Neuronal stem cell (in vitro differentiated cells): ENCODE data around the gene ORAI3.

Experiments
- DNase-seq: peaks from one replicate; pipeline ENCODE4 v3.0.0-alpha.2; 2013; ENCODE audit warnings: low spot score
- H2AFZ ChIP-seq: one replicate; pipeline ENCODE4 v1.6.1; 2013; ENCODE audit warnings: mild to moderate bottlenecking, low read length, inconsistent platforms
- H2AK5ac ChIP-seq: 2 replicates; pipeline ENCODE4 v1.6.1; 2013; ENCODE audit warnings: low read depth, mild to moderate bottlenecking, inconsistent platforms, low read length, moderate library complexity, mixed read lengths
- H2BK120ac ChIP-seq: 2 replicates; pipeline ENCODE4 v1.6.1; 2013; ENCODE audit warnings: low read depth, mild to moderate bottlenecking, inconsistent platforms, low read length, moderate library complexity, mixed read lengths
- H2BK12ac ChIP-seq: one replicate; pipeline ENCODE4 v1.6.1; 2013; ENCODE audit warnings: low read length, inconsistent platforms
- H2BK15ac ChIP-seq: 2 replicates; pipeline ENCODE4 v1.6.1; 2013; ENCODE audit warnings: mild to moderate bottlenecking, low read length, inconsistent platforms, mixed read lengths
- H2BK5ac ChIP-seq: one replicate; pipeline ENCODE4 v1.6.1; 2013; ENCODE audit warnings: inconsistent platforms, mild to moderate bottlenecking, low read length, moderate library complexity
- H3K14ac ChIP-seq: one replicate; pipeline ENCODE4 v1.6.1; 2013; ENCODE audit warnings: low read length, inconsistent platforms
- H3K18ac ChIP-seq: 2 replicates; pipeline ENCODE4 v1.6.1; 2013; ENCODE audit warnings: low read length, inconsistent platforms
- H3K23ac ChIP-seq: 2 replicates; pipeline ENCODE4 v1.6.1; 2013; ENCODE audit warnings: low read depth, mild to moderate bottlenecking, mixed read lengths, low read length, inconsistent platforms; ENCODE audit not compliant: poor library complexity
- H3K27ac ChIP-seq: replicated peaks from 3 replicates; pipeline ENCODE4 v1.5.1; 2013; ENCODE audit warnings: low read length, inconsistent platforms
- H3K27me3 ChIP-seq, 3 experiments: 2 replicates each; pipeline ENCODE4 v1.6.1; 2013; ENCODE audit warnings: low read length in 3 of 3, mild to moderate bottlenecking in 2 of 3, inconsistent platforms in 1 of 3, low read depth in 1 of 3, mixed read lengths in 1 of 3, moderate library complexity in 1 of 3; ENCODE audit not compliant: control insufficient read depth in 3 of 3, insufficient read depth in 3 of 3
- H3K36me3 ChIP-seq, 2 donors: replicated peaks in 1 of 2; 2 replicates each; pipeline ENCODE4 v1.6.1; 2013; ENCODE audit warnings: low read length in 2 of 2; ENCODE audit not compliant: control insufficient read depth in 2 of 2, insufficient read depth in 2 of 2
- H3K4ac ChIP-seq: 2 replicates; pipeline ENCODE4 v1.6.1; 2013; ENCODE audit warnings: inconsistent platforms, mild to moderate bottlenecking, low read length, moderate library complexity
- H3K4me1 ChIP-seq, 2 donors: 1 replicate in 1 of 2; 2 replicates in 1 of 2; pipeline ENCODE4 v1.6.1; 2013; ENCODE audit warnings: low read length in 2 of 2, low read depth in 1 of 2; ENCODE audit not compliant: control insufficient read depth in 2 of 2, insufficient read depth in 1 of 2
- H3K4me2 ChIP-seq: one replicate; pipeline ENCODE4 v1.6.1; 2013; ENCODE audit warnings: mild to moderate bottlenecking, low read length, inconsistent platforms; ENCODE audit not compliant: insufficient read depth, poor library complexity, severe bottlenecking
- H3K4me3 ChIP-seq, 2 donors: 2 replicates each; pipeline ENCODE4 v1.5.1; 2013; ENCODE audit warnings: low read length in 2 of 2, mild to moderate bottlenecking in 2 of 2, inconsistent platforms in 1 of 2, moderate library complexity in 1 of 2
- H3K79me1 ChIP-seq: one replicate; pipeline ENCODE4 v1.6.1; 2013; ENCODE audit warnings: low read depth, mild to moderate bottlenecking, inconsistent platforms, low read length, moderate library complexity
- H3K9ac ChIP-seq: one replicate; pipeline ENCODE4 v1.6.1; 2013; ENCODE audit warnings: mild to moderate bottlenecking, low read depth, low read length, inconsistent platforms; ENCODE audit not compliant: poor library complexity
- H3K9me3 ChIP-seq, 2 donors: replicated peaks in 1 of 2; 2 replicates each; pipeline versions ENCODE3 to v1.6.1; 2013; ENCODE audit warnings: low read length in 2 of 2, mild to moderate bottlenecking in 2 of 2, inconsistent platforms in 1 of 2, low read depth in 1 of 2, mixed read lengths in 1 of 2, moderate library complexity in 1 of 2; ENCODE audit not compliant: control insufficient read depth in 2 of 2, insufficient read depth in 1 of 2
- H4K8ac ChIP-seq: one replicate; pipeline ENCODE4 v1.6.1; 2013; ENCODE audit warnings: low read depth, mild to moderate bottlenecking, inconsistent platforms, low read length, moderate library complexity
- H4K91ac ChIP-seq: one replicate; pipeline ENCODE4 v1.6.1; 2013; ENCODE audit warnings: low read length, low read depth, mild to moderate bottlenecking, inconsistent platforms; ENCODE audit not compliant: poor library complexity
- WGBS, 2 donors: extraction: QIAGEN DNeasy Blood & Tissue Kit; methylation state at CpG; one replicate each; pipeline ENCODE4 v1.1.7; 2013; ENCODE audit warnings: missing lambda C conversion rate in 2 of 2, mixed read lengths in 1 of 2; ENCODE audit not compliant: insufficient read length in 2 of 2, insufficient replicate concordance in 1 of 2; ENCODE audit errors: extremely low coverage in 2 of 2; 5-methylcytosine and 5-hydroxymethylcytosine counted together

The ORAI3 gene

DNA sequence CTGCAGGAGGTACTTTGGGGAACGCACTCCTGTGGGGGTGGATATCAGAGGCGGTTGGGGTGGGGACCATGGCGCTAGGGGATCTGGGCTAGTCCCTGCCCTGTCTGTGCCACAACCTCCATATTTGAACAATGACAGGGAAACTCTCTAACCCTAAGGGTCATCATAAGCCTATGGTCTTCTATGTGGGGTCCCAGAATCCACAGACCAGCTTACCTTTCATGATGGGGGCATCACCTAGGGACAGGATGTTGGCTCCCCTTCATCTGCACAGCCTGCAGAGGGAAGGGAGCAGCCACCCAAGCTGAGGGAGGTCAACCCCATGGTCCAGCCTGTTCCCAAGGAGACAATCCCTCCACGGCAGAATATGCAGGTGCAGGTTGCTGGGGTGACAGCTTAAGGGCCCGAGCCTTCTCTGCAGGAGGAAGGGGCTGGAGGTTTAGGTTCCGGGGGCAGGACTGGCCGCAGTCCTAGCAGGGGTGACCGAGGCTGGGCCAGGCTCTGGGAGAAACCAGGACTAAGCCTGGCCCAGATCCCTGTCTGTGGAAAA lies 1.7 kb downstream of the ORAI3 start:
- DNase-seq, result no peak
- H4K91ac ChIP-seq, result no peak overlapping the region
- peaks cover 9 to 15% of the 10 kb centered on the region in 2 donors for H3K36me3 ChIP-seq
- no peak overlapping the region for H2BK15ac ChIP-seq
- no peak overlapping the region for H3K4me2 ChIP-seq
- H3K4me1 ChIP-seq, result peaks cover 24 to 26% of the 10 kb centered on the region in 2 donors
- no peak overlapping the region for H2BK5ac ChIP-seq
- peak overlapping the region; percentile 22 for H3K23ac ChIP-seq
- WGBS, 2 donors, result no CpG with 5 or more reads among the region's 8 CpGs
- H2BK12ac ChIP-seq, result no peak overlapping the region
- peak overlapping the region; percentile 52 for H3K27ac ChIP-seq
- peak overlapping the region; percentile 68 for H3K9ac ChIP-seq
- H2BK120ac ChIP-seq, result peak overlapping the region; percentile 29
- H4K8ac ChIP-seq, result no peak overlapping the region
- peaks cover 14% of the 10 kb centered on the region for H3K79me1 ChIP-seq
- H3K27me3 ChIP-seq, result no peaks in the 10 kb centered on the region
- no peak overlapping the region for H3K14ac ChIP-seq
- H3K18ac ChIP-seq, result peak overlapping the region; percentile 22
- H3K4me3 ChIP-seq, result peak overlapping the region in 1 of 2 donors; percentile 80
- peak overlapping the region; percentile 48 for H2AK5ac ChIP-seq
- H2AFZ ChIP-seq, result no peak overlapping the region
- no peak overlapping the region for H3K4ac ChIP-seq
- H3K9me3 ChIP-seq, result no peaks in the 10 kb centered on the region

DNA sequence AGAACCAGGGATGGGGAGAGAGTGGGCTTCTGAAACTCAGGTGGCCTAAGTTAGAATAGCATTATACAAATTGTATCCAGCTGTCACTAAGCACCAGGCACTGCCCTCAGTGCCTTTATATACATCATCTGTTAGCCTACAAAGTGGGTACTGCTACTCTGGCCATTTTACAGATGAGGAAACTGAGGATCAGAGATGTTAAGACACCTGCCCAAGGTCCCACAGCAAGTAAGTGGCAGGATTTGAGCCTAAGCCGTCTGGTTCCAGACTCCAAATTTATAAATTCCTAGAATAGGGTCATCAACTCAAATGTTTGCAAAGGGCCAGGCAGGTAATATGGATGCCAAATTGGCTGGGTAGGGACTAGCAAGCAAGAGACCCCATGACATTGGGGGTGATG lies 2.3 kb downstream of the ORAI3 start:
- Histone ChIP-seq H2BK12ac (no peak overlapping the region), H3K4ac (no peak overlapping the region), H4K91ac (no peak overlapping the region), H3K79me1 (peaks cover 14% of the 10 kb centered on the region), H3K27me3 (no peaks in the 10 kb centered on the region), H2AFZ (no peak overlapping the region), H3K18ac (no peak overlapping the region), H3K9me3 (no peaks in the 10 kb centered on the region), H3K36me3 (peaks cover 7 to 11% of the 10 kb centered on the region in 2 donors), H3K4me3 (no peak overlapping the region), H2BK15ac (no peak overlapping the region), H4K8ac (no peak overlapping the region), H3K4me2 (no peak overlapping the region), H2BK120ac (no peak overlapping the region), H3K27ac (no peak overlapping the region), H3K4me1 (peaks cover 24 to 26% of the 10 kb centered on the region in 2 donors), H3K14ac (no peak overlapping the region), H2BK5ac (no peak overlapping the region), H2AK5ac (no peak overlapping the region), H3K9ac (no peak overlapping the region), H3K23ac (no peak overlapping the region)
- DNase-seq, result no peak
- WGBS, 2 donors, result no CpG with 5 or more reads among the region's 1 CpG

DNA sequence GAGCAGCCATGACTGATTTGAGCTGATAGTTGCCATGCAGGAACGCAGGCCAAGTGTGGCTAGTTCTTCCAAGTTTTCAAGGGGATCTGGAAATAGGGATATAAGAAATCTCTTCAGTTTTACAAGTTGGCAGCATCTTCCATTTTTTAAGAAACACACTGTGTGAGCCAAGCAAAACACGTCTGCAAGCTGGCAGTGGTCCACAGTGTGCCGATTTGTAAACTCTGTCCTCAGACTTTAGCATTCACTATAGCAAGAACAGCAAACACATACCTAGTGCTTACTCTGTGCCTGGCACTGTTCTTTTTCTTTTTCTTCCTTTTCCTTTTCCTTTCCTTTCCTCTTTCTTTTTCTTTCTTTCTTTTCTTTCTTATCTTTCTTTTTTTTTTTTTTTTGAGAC lies 2.9 kb downstream of the ORAI3 start:
- WGBS, 2 donors, result no CpG with 5 or more reads among the region's 3 CpGs
- Histone ChIP-seq H3K4me1 (peaks cover 23 to 26% of the 10 kb centered on the region in 2 donors), H3K27ac (no peak overlapping the region), H2BK5ac (no peak overlapping the region), H2BK15ac (no peak overlapping the region), H3K79me1 (peaks cover 13% of the 10 kb centered on the region), H3K23ac (no peak overlapping the region), H3K4me3 (no peak overlapping the region), H3K9me3 (no peaks in the 10 kb centered on the region), H2AK5ac (no peak overlapping the region), H4K91ac (no peak overlapping the region), H2BK120ac (no peak overlapping the region), H2BK12ac (no peak overlapping the region), H3K4me2 (no peak overlapping the region), H2AFZ (no peak overlapping the region), H3K4ac (no peak overlapping the region), H3K36me3 (peaks cover 4 to 5% of the 10 kb centered on the region in 2 donors), H3K27me3 (no peaks in the 10 kb centered on the region), H3K9ac (no peak overlapping the region), H3K18ac (no peak overlapping the region), H3K14ac (no peak overlapping the region), H4K8ac (no peak overlapping the region)
- DNase-seq, result no peak

DNA sequence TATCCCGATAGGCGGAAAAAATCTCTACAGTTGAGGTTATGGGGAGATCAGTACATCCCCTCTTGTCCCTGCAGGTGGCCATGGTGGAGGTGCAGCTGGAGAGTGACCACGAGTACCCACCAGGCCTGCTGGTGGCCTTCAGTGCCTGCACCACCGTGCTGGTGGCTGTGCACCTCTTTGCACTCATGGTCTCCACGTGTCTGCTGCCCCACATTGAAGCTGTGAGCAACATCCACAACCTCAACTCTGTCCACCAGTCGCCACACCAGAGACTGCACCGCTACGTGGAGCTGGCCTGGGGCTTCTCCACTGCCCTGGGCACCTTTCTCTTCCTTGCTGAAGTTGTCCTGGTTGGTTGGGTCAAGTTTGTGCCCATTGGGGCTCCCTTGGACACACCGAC lies 4.2 kb downstream of the ORAI3 start:
- peak overlapping the region; percentile 61 for H2AFZ ChIP-seq
- H3K4me1 ChIP-seq, result peaks cover 16 to 17% of the 10 kb centered on the region in 2 donors
- no peak overlapping the region for H3K4me2 ChIP-seq
- H3K23ac ChIP-seq, result peak overlapping the region; percentile 92
- no CpG with 5 or more reads among the region's 9 CpGs for WGBS, 2 donors
- peaks cover 11% of the 10 kb centered on the region for H3K79me1 ChIP-seq
- H2BK120ac ChIP-seq, result peak overlapping the region; percentile 39
- peak overlapping the region; percentile 52 for H2BK15ac ChIP-seq
- H3K36me3 ChIP-seq, result peaks cover 0 to 2% of the 10 kb centered on the region in 2 donors
- H2BK5ac ChIP-seq, result peak overlapping the region; percentile 21
- H3K27me3 ChIP-seq, result no peaks in the 10 kb centered on the region
- H3K9me3 ChIP-seq, result no peaks in the 10 kb centered on the region
- no peak overlapping the region for H4K91ac ChIP-seq
- no peak overlapping the region for H3K4ac ChIP-seq
- H3K27ac ChIP-seq, result no peak overlapping the region
- H3K18ac ChIP-seq, result peak overlapping the region; percentile 20
- peak overlapping the region; percentile 79 for H3K9ac ChIP-seq
- no peak overlapping the region for H2BK12ac ChIP-seq
- no peak for DNase-seq
- no peak overlapping the region for H4K8ac ChIP-seq
- peak overlapping the region in 1 of 2 donors; percentile 50 for H3K4me3 ChIP-seq
- peak overlapping the region; percentile 47 for H2AK5ac ChIP-seq
- peak overlapping the region; percentile 67 for H3K14ac ChIP-seq
